ENCODE measurements around the gene SNX33.

Gene SNX33

GRCh38 chr15:75648156-75649000 is 666 bp downstream of the SNX33 start:
- H3K4me3 ChIP-seq (ENCODE audit: low read length) = peak overlapping the region; percentile 81
- no peaks in the 10 kb centered on the region for H3K27me3 ChIP-seq (ENCODE audit: control insufficient read depth, insufficient read depth, low read length)
- H3K4me1 ChIP-seq (ENCODE audit: control insufficient read depth, insufficient read depth, low read length) = peaks cover 43% of the 10 kb centered on the region
- H3K36me3 ChIP-seq (ENCODE audit: control insufficient read depth, insufficient read depth, low read length) = no peaks in the 10 kb centered on the region
- H3K27ac ChIP-seq (ENCODE audit: low read depth, low read length) = peak overlapping the region; percentile 93
- H3K9ac ChIP-seq (ENCODE audit: low read length) = peak overlapping the region; percentile 95

- no peaks in the 10 kb centered on the region for H3K27me3 ChIP-seq (ENCODE audit: control insufficient read depth, insufficient read depth, low read length)
- H3K4me3 ChIP-seq (ENCODE audit: low read length) = peak overlapping the region; percentile 81
- peaks cover 46% of the 10 kb centered on the region for H3K4me1 ChIP-seq (ENCODE audit: control insufficient read depth, insufficient read depth, low read length)
- H3K27ac ChIP-seq (ENCODE audit: low read depth, low read length) = peak overlapping the region; percentile 93
- peak overlapping the region; percentile 32 for H3K9ac ChIP-seq (ENCODE audit: low read length)
- H3K36me3 ChIP-seq (ENCODE audit: control insufficient read depth, insufficient read depth, low read length) = no peaks in the 10 kb centered on the region
Measured at GRCh38 chr15:75649045-75649761, 1.5 kb downstream of the SNX33 start.

- H3K9ac ChIP-seq (ENCODE audit: low read length) = no peak overlapping the region
- peak overlapping the region; percentile 57 for H3K4me3 ChIP-seq (ENCODE audit: low read length)
- peaks cover 46% of the 10 kb centered on the region for H3K4me1 ChIP-seq (ENCODE audit: control insufficient read depth, insufficient read depth, low read length)
- H3K36me3 ChIP-seq (ENCODE audit: control insufficient read depth, insufficient read depth, low read length) = no peaks in the 10 kb centered on the region
- H3K27me3 ChIP-seq (ENCODE audit: control insufficient read depth, insufficient read depth, low read length) = no peaks in the 10 kb centered on the region
- H3K27ac ChIP-seq (ENCODE audit: low read depth, low read length) = no peak overlapping the region
Measured at GRCh38 chr15:75649848-75650247, 2.1 kb downstream of the SNX33 start.

GRCh38 chr15:75650908-75651809 is 3.4 kb downstream of the SNX33 start:
- Histone ChIP-seq H3K4me3 (ENCODE audit: low read length) (peak overlapping the region; percentile 57), H3K9ac (ENCODE audit: low read length) (no peak overlapping the region), H3K4me1 (ENCODE audit: control insufficient read depth, insufficient read depth, low read length) (peaks cover 43% of the 10 kb centered on the region), H3K27me3 (ENCODE audit: control insufficient read depth, insufficient read depth, low read length) (no peaks in the 10 kb centered on the region), H3K36me3 (ENCODE audit: control insufficient read depth, insufficient read depth, low read length) (peaks cover 2% of the 10 kb centered on the region), H3K27ac (ENCODE audit: low read depth, low read length) (peak overlapping the region; percentile 33)

- Histone ChIP-seq H3K4me1 (ENCODE audit: control insufficient read depth, insufficient read depth, low read length) (peaks cover 38% of the 10 kb centered on the region), H3K4me3 (ENCODE audit: low read length) (peak overlapping the region; percentile 57), H3K27me3 (ENCODE audit: control insufficient read depth, insufficient read depth, low read length) (no peaks in the 10 kb centered on the region), H3K27ac (ENCODE audit: low read depth, low read length) (peak overlapping the region; percentile 27), H3K36me3 (ENCODE audit: control insufficient read depth, insufficient read depth, low read length) (peaks cover 8% of the 10 kb centered on the region), H3K9ac (ENCODE audit: low read length) (no peak overlapping the region)
Measured at GRCh38 chr15:75651810-75652543, 4.3 kb downstream of the SNX33 start.

GRCh38 chr15:75653347-75653913 is 5.7 kb downstream of the SNX33 start:
- Histone ChIP-seq H3K36me3 (ENCODE audit: control insufficient read depth, insufficient read depth, low read length) (peaks cover 13% of the 10 kb centered on the region), H3K4me3 (ENCODE audit: low read length) (peak overlapping the region; percentile 1), H3K9ac (ENCODE audit: low read length) (no peak overlapping the region), H3K4me1 (ENCODE audit: control insufficient read depth, insufficient read depth, low read length) (peaks cover 38% of the 10 kb centered on the region), H3K27me3 (ENCODE audit: control insufficient read depth, insufficient read depth, low read length) (no peaks in the 10 kb centered on the region), H3K27ac (ENCODE audit: low read depth, low read length) (no peak overlapping the region)

- H3K4me1 ChIP-seq (ENCODE audit: control insufficient read depth, insufficient read depth, low read length) = peaks cover 33% of the 10 kb centered on the region
- H3K27me3 ChIP-seq (ENCODE audit: control insufficient read depth, insufficient read depth, low read length) = no peaks in the 10 kb centered on the region
- no peak overlapping the region for H3K4me3 ChIP-seq (ENCODE audit: low read length)
- H3K9ac ChIP-seq (ENCODE audit: low read length) = no peak overlapping the region
- peaks cover 16% of the 10 kb centered on the region for H3K36me3 ChIP-seq (ENCODE audit: control insufficient read depth, insufficient read depth, low read length)
- no peak overlapping the region for H3K27ac ChIP-seq (ENCODE audit: low read depth, low read length)
Measured at GRCh38 chr15:75654201-75654907, 6.6 kb downstream of the SNX33 start.

GRCh38 chr15:75655931-75656330 is 8.2 kb downstream of the SNX33 start:
- Histone ChIP-seq H3K4me1 (ENCODE audit: control insufficient read depth, insufficient read depth, low read length) (peaks cover 30% of the 10 kb centered on the region), H3K4me3 (ENCODE audit: low read length) (no peak overlapping the region), H3K36me3 (ENCODE audit: control insufficient read depth, insufficient read depth, low read length) (peaks cover 16% of the 10 kb centered on the region), H3K9ac (ENCODE audit: low read length) (no peak overlapping the region), H3K27ac (ENCODE audit: low read depth, low read length) (no peak overlapping the region), H3K27me3 (ENCODE audit: control insufficient read depth, insufficient read depth, low read length) (no peaks in the 10 kb centered on the region)

GRCh38 chr15:75656331-75656730 is 8.6 kb downstream of the SNX33 start:
- H3K4me1 ChIP-seq (ENCODE audit: control insufficient read depth, insufficient read depth, low read length) = peaks cover 28% of the 10 kb centered on the region
- H3K27me3 ChIP-seq (ENCODE audit: control insufficient read depth, insufficient read depth, low read length) = no peaks in the 10 kb centered on the region
- no peak overlapping the region for H3K4me3 ChIP-seq (ENCODE audit: low read length)
- no peak overlapping the region for H3K27ac ChIP-seq (ENCODE audit: low read depth, low read length)
- H3K36me3 ChIP-seq (ENCODE audit: control insufficient read depth, insufficient read depth, low read length) = peaks cover 16% of the 10 kb centered on the region
- no peak overlapping the region for H3K9ac ChIP-seq (ENCODE audit: low read length)

GRCh38 chr15:75656813-75657212 is 9.1 kb downstream of the SNX33 start:
- Histone ChIP-seq H3K27ac (ENCODE audit: low read depth, low read length) (no peak overlapping the region), H3K27me3 (ENCODE audit: control insufficient read depth, insufficient read depth, low read length) (no peaks in the 10 kb centered on the region), H3K9ac (ENCODE audit: low read length) (no peak overlapping the region), H3K4me3 (ENCODE audit: low read length) (no peak overlapping the region), H3K36me3 (ENCODE audit: control insufficient read depth, insufficient read depth, low read length) (peaks cover 16% of the 10 kb centered on the region), H3K4me1 (ENCODE audit: control insufficient read depth, insufficient read depth, low read length) (peaks cover 29% of the 10 kb centered on the region)
